Fibroblast of lung (primary cell): Measurements from ENCODE around the gene FCER1G.

Source experiments
- CTCF ChIP-seq, 2 donors: IDR thresholded peaks in 1 of 2; conservative IDR thresholded peaks in 1 of 2; 1 replicate in 1 of 2; 2 replicates in 1 of 2; pipeline ENCODE4 v1.5.1; 2011 to 2012; ENCODE audit warnings: low read length in 2 of 2, control low read depth in 1 of 2, inconsistent platforms in 1 of 2, low read depth in 1 of 2, mild to moderate bottlenecking in 1 of 2
- EZH2 ChIP-seq: IDR thresholded peaks from 2 replicates; pipeline ENCODE4 v1.5.1; 2012; ENCODE audit warnings: low read length, control low read depth, mild to moderate bottlenecking; ENCODE audit errors: missing control alignments

DNA sequence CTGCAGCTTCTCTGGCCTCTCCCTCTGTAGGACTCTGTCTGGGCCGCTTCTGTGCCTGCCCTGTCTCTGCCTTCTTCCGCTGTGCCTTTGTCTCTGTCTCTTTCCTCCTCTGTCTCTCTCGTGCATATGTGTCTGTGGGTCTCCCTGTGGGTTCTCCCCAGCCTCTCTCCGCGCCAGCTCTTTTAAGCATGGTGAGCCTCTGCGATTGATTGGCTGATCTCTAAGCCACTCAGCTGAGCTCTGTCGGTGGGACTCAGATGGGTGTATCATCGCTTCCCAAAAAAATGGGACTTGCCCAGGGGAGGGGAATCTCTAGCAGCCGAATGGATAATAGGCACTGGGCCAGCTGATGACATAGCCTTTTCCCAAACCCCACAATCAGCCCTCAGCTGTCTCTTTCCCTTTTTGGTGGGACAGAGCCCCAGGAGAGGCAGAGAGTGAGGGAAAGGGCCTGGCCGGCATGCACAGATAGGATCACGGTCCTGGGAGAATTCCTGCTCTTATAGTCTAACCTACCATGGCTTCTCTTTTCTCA lies 16.1 kb upstream of the FCER1G start, which contains the start of gene ADAMTS4:
- no peak for TF ChIP-seq CTCF (conservative IDR thresholded peaks at IDR 0.05 in 1 of 2, IDR thresholded peaks at IDR 0.05 in 1 of 2; ENCODE audit: low read depth in 1 of 2, low read length in 2 of 2)
- TF ChIP-seq EZH2, result no peak
